ENCODE measurements around the gene AGR3.

DNA sequence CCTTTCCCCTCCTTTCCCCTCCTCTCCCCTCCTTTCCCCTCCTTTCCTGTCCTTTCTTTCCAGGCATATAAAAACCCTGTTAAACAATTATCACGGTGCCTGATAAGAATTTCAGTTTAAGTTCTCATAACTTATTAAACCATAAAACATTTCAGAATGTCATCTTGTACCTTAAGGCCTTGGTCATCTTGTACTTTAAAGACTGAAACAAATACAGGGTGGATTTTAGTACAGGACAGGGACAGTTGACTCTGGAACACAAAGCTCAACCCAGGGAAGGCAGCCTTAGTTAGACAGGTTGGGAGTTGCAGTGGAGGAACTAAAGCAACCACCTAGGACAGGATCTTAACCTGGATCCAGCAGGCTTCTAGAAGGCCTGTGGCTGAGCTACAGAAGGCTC, 1.2 kb downstream of the AGR3 start:
- TF ChIP-seq, protein P1, sequence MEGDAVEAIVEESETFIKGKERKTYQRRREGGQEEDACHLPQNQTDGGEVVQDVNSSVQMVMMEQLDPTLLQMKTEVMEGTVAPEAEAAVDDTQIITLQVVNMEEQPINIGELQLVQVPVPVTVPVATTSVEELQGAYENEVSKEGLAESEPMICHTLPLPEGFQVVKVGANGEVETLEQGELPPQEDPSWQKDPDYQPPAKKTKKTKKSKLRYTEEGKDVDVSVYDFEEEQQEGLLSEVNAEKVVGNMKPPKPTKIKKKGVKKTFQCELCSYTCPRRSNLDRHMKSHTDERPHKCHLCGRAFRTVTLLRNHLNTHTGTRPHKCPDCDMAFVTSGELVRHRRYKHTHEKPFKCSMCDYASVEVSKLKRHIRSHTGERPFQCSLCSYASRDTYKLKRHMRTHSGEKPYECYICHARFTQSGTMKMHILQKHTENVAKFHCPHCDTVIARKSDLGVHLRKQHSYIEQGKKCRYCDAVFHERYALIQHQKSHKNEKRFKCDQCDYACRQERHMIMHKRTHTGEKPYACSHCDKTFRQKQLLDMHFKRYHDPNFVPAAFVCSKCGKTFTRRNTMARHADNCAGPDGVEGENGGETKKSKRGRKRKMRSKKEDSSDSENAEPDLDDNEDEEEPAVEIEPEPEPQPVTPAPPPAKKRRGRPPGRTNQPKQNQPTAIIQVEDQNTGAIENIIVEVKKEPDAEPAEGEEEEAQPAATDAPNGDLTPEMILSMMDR (IDR thresholded peaks at IDR 0.05), result no peak
- no peak for TF ChIP-seq POLR2A (IDR thresholded peaks at IDR 0.05)

Measured in esophagus squamous epithelium (tissue), 4 donors.